CD4-positive, alpha-beta T cell treated with Interleukin-12 subunit alpha and Interleukin-12 subunit beta, for 1 hour (primary cell): Measurements from ENCODE around the gene PADI4.
A peak's percentile ranks its signal among the peaks of the same experiment; 100 is the strongest.

Experiments used
- DNase-seq: peaks from one replicate; pipeline ENCODE4 v3.0.0-alpha.2; 2020

The PADI4 gene

GRCh38 chr1:17307946-17308345 lies at the start of gene PADI4:
PADI4 (plus strand) TSS chr1:17308197; CDS start chr1:17308223, 26 bp downstream.
- no peak for DNase-seq

GRCh38 chr1:17258758-17259130 lies 49.3 kb upstream of the PADI4 start:
- DNase-seq, result no peak

- DNase-seq, result no peak
Measured at GRCh38 chr1:17259233-17259873, 48.6 kb upstream of the PADI4 start.

- no peak for DNase-seq
Measured at GRCh38 chr1:17260264-17260663, 47.7 kb upstream of the PADI4 start.

- no peak for DNase-seq
Measured at GRCh38 chr1:17260738-17261137, 47.3 kb upstream of the PADI4 start.

GRCh38 chr1:17263936-17264335 lies 44.1 kb upstream of the PADI4 start:
- DNase-seq, result no peak

GRCh38 chr1:17264470-17264869 lies 43.5 kb upstream of the PADI4 start:
- no peak for DNase-seq

- no peak for DNase-seq
Measured at GRCh38 chr1:17265162-17265561, 42.8 kb upstream of the PADI4 start.

- DNase-seq, result no peak
Measured at GRCh38 chr1:17265950-17266349, 42.0 kb upstream of the PADI4 start.

GRCh38 chr1:17270891-17271765 lies 36.9 kb upstream of the PADI4 start:
- DNase-seq, result no peak

GRCh38 chr1:17272066-17272465 lies 35.9 kb upstream of the PADI4 start:
- no peak for DNase-seq

GRCh38 chr1:17272646-17273045 lies 35.4 kb upstream of the PADI4 start:
- no peak for DNase-seq

GRCh38 chr1:17273096-17273495 lies 34.9 kb upstream of the PADI4 start:
- DNase-seq, result no peak

- DNase-seq, result peak; percentile 8
Measured at GRCh38 chr1:17274186-17275170, 33.5 kb upstream of the PADI4 start.

- no peak for DNase-seq
Measured at GRCh38 chr1:17276568-17276967, 31.4 kb upstream of the PADI4 start.

GRCh38 chr1:17277511-17278159 lies 30.4 kb upstream of the PADI4 start:
- no peak for DNase-seq

GRCh38 chr1:17278996-17279830 lies 28.8 kb upstream of the PADI4 start:
- no peak for DNase-seq

- no peak for DNase-seq
Measured at GRCh38 chr1:17280436-17280835, 27.6 kb upstream of the PADI4 start.

GRCh38 chr1:17280894-17281293 lies 27.1 kb upstream of the PADI4 start:
- DNase-seq, result no peak

GRCh38 chr1:17281775-17282181 lies 26.2 kb upstream of the PADI4 start:
- DNase-seq, result peak; percentile 2

GRCh38 chr1:17282836-17283235 lies 25.2 kb upstream of the PADI4 start:
- DNase-seq, result no peak

- DNase-seq, result no peak
Measured at GRCh38 chr1:17286646-17287045, 21.4 kb upstream of the PADI4 start.
